ENCODE measurements around the gene AUTS2.

Gene AUTS2

GRCh38 chr7:69751026-69751425 is 152.8 kb downstream of the AUTS2 start:
- Histone ChIP-seq H3K4me1 (ENCODE audit: insufficient read depth, low read length, severe bottlenecking) (peaks cover 96% of the 10 kb centered on the region), H3K4me2 (ENCODE audit: low read length) (no peak overlapping the region), H3F3A (ENCODE audit: insufficient read depth, low read length) (no peaks in the 10 kb centered on the region), H3K9me3 (ENCODE audit: low read length) (no peaks in the 10 kb centered on the region), H3K9ac (ENCODE audit: low read length) (no peak overlapping the region), H4K20me1 (ENCODE audit: insufficient read depth, low read length) (no peaks in the 10 kb centered on the region), H2AFZ (ENCODE audit: low read length) (no peak overlapping the region), H3K9me2 (ENCODE audit: low read depth, low read length) (no peaks in the 10 kb centered on the region), H3K36me3 (ENCODE audit: insufficient read depth, low read length) (peaks cover 9% of the 10 kb centered on the region; the same call in 1 of the 2 replicates), H3K27me3 (ENCODE audit: insufficient read depth, low read length) (no peaks in the 10 kb centered on the region), H3K4me3 (ENCODE audit: low read depth, low read length, poor library complexity, severe bottlenecking) (no peak overlapping the region), H3K27ac (ENCODE audit: low read depth, low read length, poor library complexity, severe bottlenecking) (peak overlapping the region; percentile 0), H3K79me2 (ENCODE audit: insufficient read depth, low read length) (peaks cover 96% of the 10 kb centered on the region)
- TF ChIP-seq CTCF (IDR thresholded peaks at IDR 0.05; ENCODE audit: low read length), result no peak
- TF ChIP-seq EZH2 (IDR thresholded peaks at IDR 0.05; ENCODE audit: borderline replicate concordance, low read length), result no peak

GRCh38 chr7:69753981-69754380 is 155.7 kb downstream of the AUTS2 start:
- no peaks in the 10 kb centered on the region for H3K36me3 ChIP-seq (ENCODE audit: insufficient read depth, low read length)
- H3K9me3 ChIP-seq (ENCODE audit: low read length), result no peaks in the 10 kb centered on the region
- H3K27ac ChIP-seq (ENCODE audit: low read depth, low read length, poor library complexity, severe bottlenecking), result peak overlapping the region; percentile 58
- no peak overlapping the region for H2AFZ ChIP-seq (ENCODE audit: low read length)
- no peaks in the 10 kb centered on the region for H3K9me2 ChIP-seq (ENCODE audit: low read depth, low read length)
- H4K20me1 ChIP-seq (ENCODE audit: insufficient read depth, low read length), result no peaks in the 10 kb centered on the region
- H3K79me2 ChIP-seq (ENCODE audit: insufficient read depth, low read length), result peaks cover 96% of the 10 kb centered on the region
- H3F3A ChIP-seq (ENCODE audit: insufficient read depth, low read length), result no peaks in the 10 kb centered on the region
- no peaks in the 10 kb centered on the region for H3K27me3 ChIP-seq (ENCODE audit: insufficient read depth, low read length)
- H3K4me1 ChIP-seq (ENCODE audit: insufficient read depth, low read length, severe bottlenecking), result peaks cover 96% of the 10 kb centered on the region
- TF ChIP-seq EZH2 (IDR thresholded peaks at IDR 0.05; ENCODE audit: borderline replicate concordance, low read length), result no peak
- H3K9ac ChIP-seq (ENCODE audit: low read length), result peak overlapping the region; percentile 1; the same call in 1 of the 2 replicates
- H3K4me2 ChIP-seq (ENCODE audit: low read length), result peak overlapping the region; percentile 38
- H3K4me3 ChIP-seq (ENCODE audit: low read depth, low read length, poor library complexity, severe bottlenecking), result no peak overlapping the region

GRCh38 chr7:69754476-69754875 is 156.2 kb downstream of the AUTS2 start:
- Histone ChIP-seq H3K9me3 (ENCODE audit: low read length) (no peaks in the 10 kb centered on the region), H3K27ac (ENCODE audit: low read depth, low read length, poor library complexity, severe bottlenecking) (peak overlapping the region; percentile 58), H3K4me2 (ENCODE audit: low read length) (peak overlapping the region; percentile 38; the same call in 1 of the 2 replicates), H3K4me1 (ENCODE audit: insufficient read depth, low read length, severe bottlenecking) (peaks cover 96% of the 10 kb centered on the region), H3K27me3 (ENCODE audit: insufficient read depth, low read length) (no peaks in the 10 kb centered on the region), H2AFZ (ENCODE audit: low read length) (no peak overlapping the region), H3K9me2 (ENCODE audit: low read depth, low read length) (no peaks in the 10 kb centered on the region), H3K4me3 (ENCODE audit: low read depth, low read length, poor library complexity, severe bottlenecking) (no peak overlapping the region), H3K79me2 (ENCODE audit: insufficient read depth, low read length) (peaks cover 96% of the 10 kb centered on the region), H3K9ac (ENCODE audit: low read length) (no peak overlapping the region; the same call in 1 of the 2 replicates), H3K36me3 (ENCODE audit: insufficient read depth, low read length) (no peaks in the 10 kb centered on the region), H3F3A (ENCODE audit: insufficient read depth, low read length) (no peaks in the 10 kb centered on the region), H4K20me1 (ENCODE audit: insufficient read depth, low read length) (no peaks in the 10 kb centered on the region)
- TF ChIP-seq CTCF (IDR thresholded peaks at IDR 0.05; ENCODE audit: low read length) (no peak), EZH2 (IDR thresholded peaks at IDR 0.05; ENCODE audit: borderline replicate concordance, low read length) (no peak)

GRCh38 chr7:69756235-69756634 is 158.0 kb downstream of the AUTS2 start:
- H3K9me3 ChIP-seq (ENCODE audit: low read length), result no peaks in the 10 kb centered on the region
- H3K79me2 ChIP-seq (ENCODE audit: insufficient read depth, low read length), result peaks cover 96% of the 10 kb centered on the region
- no peak overlapping the region for H3K4me3 ChIP-seq (ENCODE audit: low read depth, low read length, poor library complexity, severe bottlenecking)
- H3K27ac ChIP-seq (ENCODE audit: low read depth, low read length, poor library complexity, severe bottlenecking), result peak overlapping the region; percentile 24
- no peaks in the 10 kb centered on the region for H4K20me1 ChIP-seq (ENCODE audit: insufficient read depth, low read length)
- H3K9me2 ChIP-seq (ENCODE audit: low read depth, low read length), result no peaks in the 10 kb centered on the region
- no peaks in the 10 kb centered on the region for H3F3A ChIP-seq (ENCODE audit: insufficient read depth, low read length)
- H3K27me3 ChIP-seq (ENCODE audit: insufficient read depth, low read length), result no peaks in the 10 kb centered on the region
- H3K4me1 ChIP-seq (ENCODE audit: insufficient read depth, low read length, severe bottlenecking), result peaks cover 87% of the 10 kb centered on the region
- H3K36me3 ChIP-seq (ENCODE audit: insufficient read depth, low read length), result no peaks in the 10 kb centered on the region
- H2AFZ ChIP-seq (ENCODE audit: low read length), result no peak overlapping the region
- TF ChIP-seq EZH2 (IDR thresholded peaks at IDR 0.05; ENCODE audit: borderline replicate concordance, low read length) (no peak), CTCF (IDR thresholded peaks at IDR 0.05; ENCODE audit: low read length) (no peak)
- H3K4me2 ChIP-seq (ENCODE audit: low read length), result peak overlapping the region; percentile 16; the same call in 1 of the 2 replicates
- no peak overlapping the region; the same call in 1 of the 2 replicates for H3K9ac ChIP-seq (ENCODE audit: low read length)

Data from OCI-LY1 (cell line).